ENCODE measurements around the gene EMILIN2. TPM values are rescaled to one million over a fixed set of nuclear protein-coding genes. Genes with fewer than 3 reads are reported as not detected.
A peak's percentile ranks its signal among the peaks of the same experiment; 100 is the strongest.

The EMILIN2 gene
- total RNA-seq, 5 donors from 2014 or later (not counting 1 experiment from before 2014, with no cell fraction given) = 3.3 to 19.2 (median 15.0) TPM

DNA sequence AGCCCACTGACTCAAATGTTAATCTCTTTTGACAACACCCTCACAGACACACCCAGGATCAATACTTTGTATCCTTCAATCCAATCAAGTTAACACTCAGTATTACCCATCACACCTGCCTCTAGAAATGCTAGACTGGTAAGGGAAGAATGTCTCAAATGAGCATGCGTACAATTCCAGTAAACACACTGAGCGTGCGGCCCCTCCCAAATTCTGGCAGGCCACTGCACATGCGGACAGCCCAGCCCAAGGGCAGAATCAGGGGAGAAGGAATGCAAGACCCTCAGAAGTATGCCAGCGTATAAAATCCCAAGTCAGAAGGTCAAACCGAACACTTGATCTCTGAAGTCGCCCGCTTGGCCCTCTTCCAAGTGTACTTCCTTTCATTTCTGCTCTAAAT is 7.6 kb upstream of the EMILIN2 start:
- ChIA-PET POLR2A (no interaction called here), CTCF (no interaction called here)
- no peak overlapping the region for H3K4me3 Mint-ChIP-seq
- peaks cover 4% of the 10 kb centered on the region for H3K36me3 Mint-ChIP-seq
- H3K4me3 ChIP-seq (ENCODE audit: control insufficient read depth in 1 of 2, extremely low read depth in 1 of 2, low read length in 1 of 2) = no peak overlapping the region
- ATAC-seq (replicated peaks in 1 of 4) = no peak
- no peak for DNase-seq
- H3K27me3 ChIP-seq (replicated peaks in 1 of 2; ENCODE audit: control insufficient read depth in 2 of 2, extremely low read depth in 1 of 2, insufficient read depth in 2 of 2, low read length in 1 of 2) = peaks cover 0 to 8% of the 10 kb centered on the region in 2 experiments
- no peaks in the 10 kb centered on the region for H3K27me3 Mint-ChIP-seq
- H3K4me1 Mint-ChIP-seq = no peaks in the 10 kb centered on the region
- H3K9me3 ChIP-seq = no peaks in the 10 kb centered on the region
- 91% methylated on average over 4 of the region's 8 CpGs for WGBS (ENCODE audit: insufficient coverage)
- H3K36me3 ChIP-seq (ENCODE audit: control insufficient read depth in 2 of 2, extremely low read depth in 1 of 2, insufficient read depth in 1 of 2, low read length in 1 of 2) = no peaks in the 10 kb centered on the region
- H3K9me3 Mint-ChIP-seq = peaks cover 7 to 13% (median 9%) of the 10 kb centered on the region in 3 donors
- no peak overlapping the region for H3K27ac ChIP-seq (ENCODE audit: low read length)
- H3K27ac Mint-ChIP-seq = no peak overlapping the region
- H3K4me1 ChIP-seq (ENCODE audit: control insufficient read depth in 1 of 2, extremely low read depth in 1 of 2, insufficient read depth in 2 of 2, low read length in 2 of 2) = no peaks in the 10 kb centered on the region

DNA sequence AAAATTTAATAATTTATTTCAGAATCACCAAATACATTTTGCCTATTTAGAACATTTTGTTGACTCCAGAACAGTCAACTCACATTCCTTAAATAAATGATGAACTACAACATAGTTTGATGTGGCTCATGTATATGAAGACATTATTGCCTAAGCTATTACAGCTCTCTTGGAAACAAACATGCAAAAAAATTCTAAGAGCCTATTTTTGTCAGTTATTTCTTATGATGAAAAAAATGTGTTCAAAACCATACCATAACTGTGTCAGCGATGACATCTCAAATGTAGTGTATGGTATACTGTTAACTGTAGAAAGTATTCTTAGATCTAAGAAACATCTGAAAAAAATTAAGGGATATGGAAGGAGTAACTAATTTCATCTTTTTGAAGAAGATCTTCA is 6.3 kb upstream of the EMILIN2 start:
- no CpG with 5 or more reads among the region's 1 CpG for WGBS (ENCODE audit: insufficient coverage)
- CTCF ChIA-PET = no interaction called here
- no peak overlapping the region for H3K4me3 Mint-ChIP-seq

DNA sequence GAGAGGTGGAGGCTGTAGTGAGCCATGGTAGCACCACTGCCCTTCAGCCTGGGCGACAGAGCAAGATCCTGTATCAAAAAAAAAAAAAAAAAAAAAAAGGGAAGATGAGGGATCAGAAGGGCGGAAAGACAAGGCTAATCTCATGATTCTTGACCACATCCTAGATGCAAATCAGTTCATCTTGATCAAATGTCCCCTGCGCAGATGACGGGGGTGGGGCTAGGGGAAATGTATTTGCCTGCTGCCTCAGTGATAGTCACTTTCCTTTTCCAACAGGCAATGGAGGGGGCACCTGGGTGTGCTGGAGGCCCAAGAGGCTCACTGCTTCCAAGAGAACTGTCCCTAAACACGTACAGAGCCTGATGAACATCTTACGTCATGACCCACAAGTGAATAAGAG is 3.7 kb upstream of the EMILIN2 start:
- Histone ChIP-seq H3K9me3 (no peaks in the 10 kb centered on the region), H3K36me3 (ENCODE audit: control insufficient read depth in 2 of 2, extremely low read depth in 1 of 2, insufficient read depth in 1 of 2, low read length in 1 of 2) (no peaks in the 10 kb centered on the region), H3K4me1 (ENCODE audit: control insufficient read depth in 1 of 2, extremely low read depth in 1 of 2, insufficient read depth in 2 of 2, low read length in 2 of 2) (peaks cover 2 to 17% of the 10 kb centered on the region in 2 experiments), H3K27me3 (replicated peaks in 1 of 2; ENCODE audit: control insufficient read depth in 2 of 2, extremely low read depth in 1 of 2, insufficient read depth in 2 of 2, low read length in 1 of 2) (peaks cover 0 to 26% of the 10 kb centered on the region in 2 experiments), H3K4me3 (ENCODE audit: control insufficient read depth in 1 of 2, extremely low read depth in 1 of 2, low read length in 1 of 2) (no peak overlapping the region), H3K27ac (ENCODE audit: low read length) (no peak overlapping the region)
- Mint-ChIP-seq H3K4me1 (peaks cover 11 to 17% (median 13%) of the 10 kb centered on the region in 3 donors), H3K27ac (no peak overlapping the region), H3K9me3 (peaks cover 0 to 4% (median 4%) of the 10 kb centered on the region in 3 donors), H3K27me3 (peaks cover 17% of the 10 kb centered on the region in 2 donors), H3K36me3 (peaks cover 4% of the 10 kb centered on the region), H3K4me3 (no peak overlapping the region)
- 80% methylated on average over 2 of the region's 6 CpGs for WGBS (ENCODE audit: insufficient coverage)
- ATAC-seq (replicated peaks in 1 of 4) (no peak), DNase-seq (no peak)
- POLR2A ChIA-PET = no interaction called here
- CTCF ChIA-PET = interaction anchor here in 1 of 2 donors (1.0 kb wide), 1 partner anchor 143 kb away, joined by 5 read pairs; no protein-coding TSS in a partner anchor

More for the DNA sequence above, 6.3 kb upstream of the EMILIN2 start:
- no peaks in the 10 kb centered on the region for H3K36me3 ChIP-seq (ENCODE audit: control insufficient read depth in 2 of 2, extremely low read depth in 1 of 2, insufficient read depth in 1 of 2, low read length in 1 of 2)
- H3K4me1 ChIP-seq (ENCODE audit: control insufficient read depth in 1 of 2, extremely low read depth in 1 of 2, insufficient read depth in 2 of 2, low read length in 2 of 2) = no peaks in the 10 kb centered on the region
- DNase-seq = no peak
- Mint-ChIP-seq H3K9me3 (peaks cover 7 to 13% (median 9%) of the 10 kb centered on the region in 3 donors), H3K27me3 (peaks cover 4 to 5% of the 10 kb centered on the region in 2 donors), H3K36me3 (peaks cover 4% of the 10 kb centered on the region), H3K4me1 (no peaks in the 10 kb centered on the region), H3K27ac (no peak overlapping the region)
- H3K4me3 ChIP-seq (ENCODE audit: control insufficient read depth in 1 of 2, extremely low read depth in 1 of 2, low read length in 1 of 2) = no peak overlapping the region
- H3K9me3 ChIP-seq = no peaks in the 10 kb centered on the region
- no peak overlapping the region for H3K27ac ChIP-seq (ENCODE audit: low read length)
- peaks cover 0 to 8% of the 10 kb centered on the region in 2 experiments for H3K27me3 ChIP-seq (replicated peaks in 1 of 2; ENCODE audit: control insufficient read depth in 2 of 2, extremely low read depth in 1 of 2, insufficient read depth in 2 of 2, low read length in 1 of 2)
- POLR2A ChIA-PET = no interaction called here
- ATAC-seq (replicated peaks in 1 of 4) = no peak

- H3K9me3 Mint-ChIP-seq = no peaks in the 10 kb centered on the region
- no peaks in the 10 kb centered on the region for H3K9me3 ChIP-seq
- peaks cover 35 to 36% of the 10 kb centered on the region in 2 donors for H3K27me3 Mint-ChIP-seq
Observed at GRCh38 chr18:2845172-2845571, 1.6 kb upstream of the EMILIN2 start.

GRCh38 chr18:2847317-2848246 is 776 bp downstream of the EMILIN2 start:
- Mint-ChIP-seq H3K9me3 (no peaks in the 10 kb centered on the region), H3K27ac (no peak overlapping the region), H3K36me3 (no peaks in the 10 kb centered on the region), H3K4me1 (peaks cover 22 to 24% (median 23%) of the 10 kb centered on the region in 3 donors), H3K27me3 (peaks cover 46 to 51% of the 10 kb centered on the region in 2 donors), H3K4me3 (peak overlapping the region; percentile 76 to 91 (median 86))
- no peaks in the 10 kb centered on the region for H3K9me3 ChIP-seq
- DNase-seq = peak in 11 of 35 experiments; percentile 3 to 31 (median 17)
- CTCF ChIA-PET = interaction anchor here in 1 of 2 donors (0.7 kb wide), 1 partner anchor 50 kb away, joined by 5 read pairs; no protein-coding TSS in a partner anchor
- H3K4me3 ChIP-seq (ENCODE audit: control insufficient read depth in 1 of 2, extremely low read depth in 1 of 2, low read length in 1 of 2) = peak overlapping the region; percentile 45 to 85
- WGBS (ENCODE audit: insufficient coverage) = under 1% methylated on average over 39 of the region's 80 CpGs
- H3K27me3 ChIP-seq (replicated peaks in 1 of 2; ENCODE audit: control insufficient read depth in 2 of 2, extremely low read depth in 1 of 2, insufficient read depth in 2 of 2, low read length in 1 of 2) = peaks cover 5 to 54% of the 10 kb centered on the region in 2 experiments
- POLR2A ChIA-PET = interaction anchor here (0.5 to 0.7 kb wide), 4 partner anchors 11 to 738 kb away, joined by 3 to 4 read pairs (median 3); no protein-coding TSS in a partner anchor
- peaks cover 4 to 23% of the 10 kb centered on the region in 2 experiments for H3K4me1 ChIP-seq (ENCODE audit: control insufficient read depth in 1 of 2, extremely low read depth in 1 of 2, insufficient read depth in 2 of 2, low read length in 2 of 2)
- peak; percentile 28 to 63 (median 54) for ATAC-seq (replicated peaks in 1 of 4)
- H3K36me3 ChIP-seq (ENCODE audit: control insufficient read depth in 2 of 2, extremely low read depth in 1 of 2, insufficient read depth in 1 of 2, low read length in 1 of 2) = no peaks in the 10 kb centered on the region
- H3K27ac ChIP-seq (ENCODE audit: low read length) = no peak overlapping the region

More at GRCh38 chr18:2845172-2845571, 1.6 kb upstream of the EMILIN2 start:
- POLR2A ChIA-PET = no interaction called here
- H3K4me1 Mint-ChIP-seq = peaks cover 22 to 24% (median 23%) of the 10 kb centered on the region in 3 donors
- no peak overlapping the region for H3K27ac ChIP-seq (ENCODE audit: low read length)
- WGBS (ENCODE audit: insufficient coverage) = 100% methylated on average over 1 of the region's 4 CpGs
- H3K36me3 ChIP-seq (ENCODE audit: control insufficient read depth in 2 of 2, extremely low read depth in 1 of 2, insufficient read depth in 1 of 2, low read length in 1 of 2) = no peaks in the 10 kb centered on the region
- DNase-seq (no peak), ATAC-seq (replicated peaks in 1 of 4) (no peak)
- H3K27ac Mint-ChIP-seq = no peak overlapping the region
- CTCF ChIA-PET = no interaction called here
- H3K4me3 ChIP-seq (ENCODE audit: control insufficient read depth in 1 of 2, extremely low read depth in 1 of 2, low read length in 1 of 2) = no peak overlapping the region
- peak overlapping the region in 1 of 3 donors; percentile 91 for H3K4me3 Mint-ChIP-seq
- H3K4me1 ChIP-seq (ENCODE audit: control insufficient read depth in 1 of 2, extremely low read depth in 1 of 2, insufficient read depth in 2 of 2, low read length in 2 of 2) = peaks cover 4 to 23% of the 10 kb centered on the region in 2 experiments
- no peaks in the 10 kb centered on the region for H3K36me3 Mint-ChIP-seq
- H3K27me3 ChIP-seq (replicated peaks in 1 of 2; ENCODE audit: control insufficient read depth in 2 of 2, extremely low read depth in 1 of 2, insufficient read depth in 2 of 2, low read length in 1 of 2) = peaks cover 5 to 34% of the 10 kb centered on the region in 2 experiments
